ENCODE data around the gene SIMC1.

The SIMC1 gene

GRCh38 chr5:176365351-176366231 lies 127.4 kb downstream of the SIMC1 start, which contains the start of gene ARL10:
Gene ARL10, plus strand, starts transcription at chr5:176365487. Its CDS starts 77 bp downstream, at chr5:176365564.
- DNase-seq: no peak

DNA sequence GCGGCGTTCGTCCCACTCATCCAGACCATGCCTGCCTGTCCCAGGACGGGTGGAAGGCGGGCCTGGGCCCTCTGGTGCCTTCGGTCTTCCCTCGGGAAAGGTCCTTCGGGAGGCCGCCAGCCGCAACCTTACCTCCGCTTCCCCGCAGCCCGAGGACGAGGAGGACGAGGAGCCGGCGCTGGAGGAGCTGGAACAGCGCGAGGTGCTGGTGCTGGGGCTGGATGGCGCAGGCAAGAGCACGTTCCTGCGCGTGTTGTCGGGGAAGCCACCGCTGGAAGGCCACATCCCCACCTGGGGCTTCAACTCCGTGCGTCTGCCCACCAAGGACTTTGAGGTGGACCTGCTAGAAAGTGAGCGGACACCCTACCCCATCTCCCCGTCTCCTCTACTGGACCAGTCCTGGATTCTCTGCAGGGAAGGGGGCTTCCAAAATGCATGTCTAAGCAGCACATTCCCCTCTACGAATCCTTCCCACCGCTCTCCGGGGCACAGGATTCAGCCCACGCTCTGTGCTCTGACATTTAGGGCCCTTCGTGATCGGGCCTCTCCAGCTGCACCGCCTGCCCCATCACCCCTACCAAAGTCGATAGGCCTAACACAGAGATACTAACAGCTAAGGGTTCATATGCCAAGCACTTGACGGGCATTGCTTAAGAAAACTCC lies 128.1 kb downstream of the SIMC1 start:
- DNase-seq: no peak

DNA sequence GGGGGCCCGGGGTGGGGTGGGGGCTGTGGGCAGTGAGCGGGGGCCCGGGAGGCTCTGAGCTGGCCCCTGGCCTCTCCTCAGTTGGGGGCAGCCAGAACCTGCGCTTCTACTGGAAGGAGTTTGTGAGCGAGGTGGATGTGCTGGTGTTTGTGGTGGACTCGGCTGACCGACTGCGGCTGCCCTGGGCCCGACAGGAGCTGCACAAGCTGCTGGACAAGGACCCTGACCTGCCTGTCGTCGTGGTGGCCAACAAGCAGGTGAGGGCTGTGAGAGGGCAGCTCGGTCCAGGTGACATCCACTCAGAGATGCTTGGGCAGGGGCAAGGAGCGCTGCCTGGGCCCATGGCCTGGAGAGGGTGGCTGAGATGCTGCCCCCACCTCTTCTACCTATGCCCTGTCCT lies 130.5 kb downstream of the SIMC1 start:
- no peak for DNase-seq

- DNase-seq: no peak
Measured at GRCh38 chr5:176369934-176370711, 131.9 kb downstream of the SIMC1 start.

DNA sequence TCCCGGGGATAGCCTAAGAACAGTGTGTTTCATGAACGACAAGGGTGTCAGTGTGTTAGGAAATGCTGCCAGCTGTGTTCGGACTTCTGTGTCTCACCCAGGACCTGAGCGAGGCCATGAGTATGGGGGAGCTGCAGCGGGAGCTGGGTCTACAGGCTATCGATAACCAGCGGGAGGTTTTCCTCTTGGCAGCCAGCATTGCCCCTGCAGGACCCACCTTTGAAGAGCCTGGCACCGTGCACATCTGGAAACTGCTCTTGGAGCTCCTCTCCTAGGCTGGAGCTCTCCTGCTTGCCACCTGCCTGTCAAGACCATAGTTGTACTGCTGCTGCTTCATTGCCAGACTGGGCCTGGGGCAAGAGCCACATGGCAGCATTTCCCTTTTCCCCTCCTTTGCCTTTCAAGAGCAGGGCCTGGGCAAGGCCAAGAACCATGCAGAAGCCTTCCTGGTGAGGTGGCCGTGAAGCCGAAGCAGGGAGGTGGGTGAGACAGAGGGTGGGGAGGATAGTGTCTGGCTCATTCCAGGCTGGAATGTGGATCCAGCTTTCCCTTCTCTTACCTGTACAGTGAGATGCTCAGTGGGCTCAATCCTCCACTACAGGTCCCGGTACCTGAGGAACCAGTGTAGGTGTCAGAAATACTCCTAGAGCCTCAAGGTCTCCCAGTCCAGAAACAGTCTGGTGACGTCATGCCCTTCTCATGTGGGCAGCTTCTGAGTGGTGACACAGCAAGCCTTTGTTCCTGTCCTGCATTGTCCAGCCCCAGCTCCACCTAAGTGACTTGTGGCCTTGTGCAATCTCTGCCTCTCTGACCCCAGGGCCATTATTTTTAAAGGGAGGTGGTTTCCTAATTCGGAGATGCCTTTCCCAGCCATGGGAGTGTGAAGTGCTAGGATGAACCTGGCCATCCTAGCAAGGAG lies 133.7 kb downstream of the SIMC1 start:
- no peak for DNase-seq

DNA sequence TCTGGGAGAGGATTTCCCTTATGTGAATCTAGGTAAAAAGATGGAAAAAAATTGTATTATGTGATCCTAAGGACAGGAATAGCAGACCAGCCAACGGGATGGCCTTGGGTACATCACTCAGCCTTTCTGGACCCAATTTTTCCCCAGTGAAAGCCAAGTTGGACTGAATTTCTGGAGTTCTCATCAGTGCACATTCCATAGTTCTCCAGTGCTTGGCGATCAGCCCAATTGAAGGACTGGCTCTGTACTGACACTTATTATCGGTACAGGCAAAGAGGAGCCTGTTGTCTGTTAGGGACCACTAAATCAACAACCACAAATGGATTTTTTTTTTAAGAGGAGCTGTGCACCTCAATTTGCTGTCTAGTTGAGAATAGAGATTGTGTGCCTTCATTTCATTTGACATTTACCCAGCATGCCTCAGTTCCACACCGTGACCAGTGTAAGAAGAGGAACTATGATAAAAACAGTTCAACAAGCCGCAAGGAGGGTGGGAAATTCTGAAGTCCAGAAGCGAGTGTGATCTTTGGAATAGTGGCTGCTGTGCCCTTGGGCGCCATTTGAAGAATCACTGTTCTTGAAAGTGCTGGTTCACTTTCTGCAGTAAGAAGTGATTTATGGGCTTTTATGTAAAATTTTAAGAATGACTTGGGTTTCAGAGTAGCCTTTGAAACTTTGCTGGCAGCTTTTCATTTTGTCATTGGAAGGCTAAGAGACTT lies 135.0 kb downstream of the SIMC1 start:
- no peak for DNase-seq

DNA sequence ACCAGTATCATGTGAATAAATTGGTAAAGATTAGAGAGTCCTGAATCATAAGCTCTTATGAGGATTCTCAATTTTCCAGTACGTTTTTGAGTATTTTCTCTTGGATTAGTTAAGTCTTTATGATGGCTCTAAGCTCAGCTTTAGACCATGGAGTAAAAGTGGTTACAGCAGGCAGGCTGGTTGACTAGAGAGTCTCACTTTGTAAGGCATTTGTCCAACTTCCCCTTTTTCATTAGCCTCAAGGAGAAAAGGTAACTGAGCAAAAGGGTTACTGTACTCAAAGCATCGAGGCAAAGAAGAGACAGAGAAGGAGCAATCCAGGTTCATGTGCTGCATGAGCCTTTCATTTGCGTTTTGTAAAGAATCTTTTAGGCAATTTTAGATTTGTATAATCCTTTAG lies 141.7 kb downstream of the SIMC1 start:
- DNase-seq: no peak

- no peak for DNase-seq
Measured at GRCh38 chr5:176381423-176381822, 143.2 kb downstream of the SIMC1 start.

DNA sequence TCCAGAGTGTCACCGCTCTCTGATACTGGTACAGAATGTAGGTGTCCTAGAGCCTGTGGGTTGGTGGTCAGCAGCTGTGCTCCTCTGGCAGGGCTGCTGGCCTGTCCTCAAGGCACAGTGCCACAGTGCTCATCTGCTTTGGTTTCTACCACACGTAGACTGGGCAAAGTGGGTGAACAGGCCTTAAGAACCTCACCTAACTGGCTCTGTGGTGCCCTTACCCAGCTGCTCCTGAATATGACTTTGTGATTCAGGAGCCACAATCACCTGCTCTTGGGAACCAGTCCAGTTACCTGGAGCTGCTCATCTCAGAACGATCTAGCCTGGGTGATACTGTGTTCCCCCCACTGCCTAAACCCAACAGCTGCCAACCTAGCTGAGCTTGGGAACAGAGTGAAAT lies 143.8 kb downstream of the SIMC1 start:
- no peak for DNase-seq

- DNase-seq: no peak
Measured at GRCh38 chr5:176382721-176383120, 144.5 kb downstream of the SIMC1 start.

- DNase-seq: no peak
Measured at GRCh38 chr5:176383248-176383905, 145.2 kb downstream of the SIMC1 start.

GRCh38 chr5:176383961-176384360 lies 145.7 kb downstream of the SIMC1 start:
- DNase-seq: no peak

- DNase-seq: no peak
Measured at GRCh38 chr5:176384366-176384930, 146.2 kb downstream of the SIMC1 start.

- no peak for DNase-seq
Measured at GRCh38 chr5:176384991-176385390, 146.8 kb downstream of the SIMC1 start.

- no peak for DNase-seq
Measured at GRCh38 chr5:176386491-176386890, 148.3 kb downstream of the SIMC1 start.

DNA sequence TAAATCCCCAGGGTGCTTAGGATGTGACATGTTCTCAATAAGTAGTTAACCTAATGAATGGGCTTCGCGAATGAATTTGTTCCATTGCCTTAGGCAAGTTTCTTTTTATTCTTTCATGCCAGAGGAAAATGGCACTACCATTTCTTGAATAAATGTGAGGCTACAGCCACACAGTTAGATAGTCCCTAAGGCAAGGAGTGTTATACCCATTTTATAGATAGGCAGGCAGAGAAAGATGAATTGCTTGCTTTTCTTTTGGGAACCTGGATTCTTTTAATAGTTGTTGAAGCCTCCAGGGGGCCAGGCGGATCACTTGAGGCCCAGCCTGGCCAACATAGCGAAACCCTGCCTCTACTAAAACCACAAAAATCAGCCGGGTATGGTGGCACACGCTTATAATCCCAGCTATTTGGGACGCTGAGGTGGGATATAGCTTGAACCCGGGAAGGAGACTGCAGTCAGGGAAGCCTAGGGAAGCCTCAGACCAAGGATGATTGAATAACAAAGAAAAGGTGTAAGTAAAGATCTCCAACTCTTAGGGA lies 149.2 kb downstream of the SIMC1 start:
- no peak for DNase-seq

GRCh38 chr5:176388003-176388443 lies 149.8 kb downstream of the SIMC1 start:
- peak in 1 of 2 experiments; percentile 44 for DNase-seq

- peak; percentile 99 to 100 for DNase-seq
Measured at GRCh38 chr5:176388444-176389134, 150.4 kb downstream of the SIMC1 start, which contains the start of the genes HIGD2A and NOP16. Gene HIGD2A, plus strand, starts transcription at chr5:176388751. Its CDS starts 69 bp downstream, at chr5:176388820. Gene NOP16, minus strand, starts transcription at chr5:176388598. Its CDS starts 59 bp downstream, at chr5:176388539.
